GM12878 (cell line): ENCODE measurements around the gene UBE2QL1.
A peak's percentile ranks its signal among the peaks of the same experiment; 100 is the strongest.

Experiments
- CREM ChIP-seq: IDR thresholded peaks from 2 replicates; pipeline ENCODE4 v1.6.1; 2014; ENCODE audit warnings: antibody characterized with exemption, low read depth
- EP300 ChIP-seq, 2 experiments: fragments of 150-350 bp in 1 of 2; IDR thresholded peaks; 2 replicates each; pipeline ENCODE4 v1.6.1; 2011 to 2012; ENCODE audit warnings: low read depth in 2 of 2, low read length in 2 of 2, borderline replicate concordance in 1 of 2, improper control_type of control experiment in 1 of 2, inconsistent platforms in 1 of 2; ENCODE audit not compliant: control insufficient read depth in 1 of 2
- HDAC2 ChIP-seq: fragments of 200-600 bp; sonication (generic); IDR thresholded peaks from 2 replicates; pipeline ENCODE4 v1.6.1; 2017
- MAX ChIP-seq: IDR thresholded peaks from 2 replicates; pipeline ENCODE4 v1.6.1; 2012; ENCODE audit warnings: low read depth, low read length, improper control_type of control experiment
- MEF2A ChIP-seq: IDR thresholded peaks from 2 replicates; pipeline ENCODE4 v1.6.1; 2011; ENCODE audit warnings: low read depth, mild to moderate bottlenecking, low read length, moderate library complexity; ENCODE audit not compliant: insufficient read depth
- NFYB ChIP-seq: IDR thresholded peaks from 2 replicates; pipeline ENCODE4 v1.6.1; 2011; ENCODE audit warnings: low read depth, mild to moderate bottlenecking, low read length, improper control_type of control experiment, moderate library complexity; ENCODE audit not compliant: insufficient read depth
- RAD21 ChIP-seq: IDR thresholded peaks from 2 replicates; pipeline ENCODE4 v1.6.1; 2011; ENCODE audit warnings: mild to moderate bottlenecking, low read depth, low read length, moderate library complexity; ENCODE audit not compliant: insufficient read depth
- TCF12 ChIP-seq: IDR thresholded peaks from 2 replicates; pipeline ENCODE4 v1.6.1; 2011; ENCODE audit warnings: low read depth, mild to moderate bottlenecking, low read length
- YY1 ChIP-seq: IDR thresholded peaks from 2 replicates; pipeline ENCODE4 v1.6.1; 2011; ENCODE audit warnings: low read depth, mild to moderate bottlenecking, low read length
- ZNF274 ChIP-seq: IDR thresholded peaks from one replicate; pipeline ENCODE4 v1.8.0; 2011; ENCODE audit not compliant: insufficient read length, insufficient read depth
- ZZZ3 ChIP-seq: IDR thresholded peaks from 2 replicates; pipeline ENCODE4 v1.6.1; 2011; ENCODE audit warnings: low read depth; ENCODE audit not compliant: control insufficient read depth, insufficient read length

- TF ChIP-seq MEF2A (no peak), YY1 (no peak), EP300 (IDR thresholded peaks at IDR 0.05; ENCODE audit: borderline replicate concordance in 1 of 2, control insufficient read depth in 1 of 2, low read depth in 2 of 2, low read length in 2 of 2) (no peak), CREM (no peak), HDAC2 (no peak), TCF12 (no peak), NFYB (no peak), ZZZ3 (no peak), MAX (no peak), ZNF274 (no peak), RAD21 (peak; percentile 33)
Observed at GRCh38 chr5:6518298-6519057, 69.8 kb downstream of the UBE2QL1 start.
